Common myeloid progenitor, CD34-positive (primary cell): Measurements from ENCODE around the gene APLF.

Experiments used
- CTCF ChIA-PET: fragments of 350-600 bp; sonication (Branson Sonifier 250); formaldehyde crosslinking; loops from one replicate; lab custom pipeline; 2021; ENCODE audit warnings: antibody characterized with exemption; lab: Charles Lee
- POLR2A ChIA-PET: fragments of 350-600 bp; sonication (Branson Sonifier 250); formaldehyde crosslinking; loops from one replicate; lab custom pipeline; 2021; ENCODE audit warnings: antibody characterized with exemption; lab: Charles Lee
- DNase-seq, 3 donors: peaks; one replicate each; pipeline versions ENCODE4 v3.0.0 to v3.0.0-alpha.2; 2013
- H3K27ac ChIP-seq, 2 experiments: 1 replicate in 1 of 2; 2 replicates in 1 of 2; pipeline ENCODE4 v1.7.0; 2013; ENCODE audit warnings: inconsistent platforms in 2 of 2, low read length in 2 of 2, mild to moderate bottlenecking in 2 of 2, low read depth in 1 of 2, moderate library complexity in 1 of 2; ENCODE audit not compliant: severe bottlenecking in 2 of 2, insufficient read depth in 1 of 2, poor library complexity in 1 of 2
- H3K27me3 ChIP-seq, 5 experiments: replicated peaks in 2 of 5; 1 replicate in 3 of 5; 2 replicates in 2 of 5; pipeline versions ENCODE4 v1.6.1 to v1.7.0; 2013; ENCODE audit warnings: low read length in 4 of 5, mild to moderate bottlenecking in 2 of 5, moderate library complexity in 2 of 5, inconsistent platforms in 1 of 5; ENCODE audit not compliant: insufficient read depth in 5 of 5, control insufficient read depth in 4 of 5
- H3K36me3 ChIP-seq, 4 experiments: 1 replicate in 2 of 4; 2 replicates in 2 of 4; pipeline versions ENCODE4 v1.6.1 to v1.7.0; 2013; ENCODE audit warnings: low read length in 3 of 4, control low read depth in 1 of 4, mild to moderate bottlenecking in 1 of 4; ENCODE audit not compliant: control insufficient read depth in 4 of 4, insufficient read depth in 4 of 4
- H3K4me1 ChIP-seq, 4 experiments: 1 replicate in 3 of 4; 2 replicates in 1 of 4; pipeline versions ENCODE4 v1.6.1 to v1.7.1; 2013; ENCODE audit warnings: low read length in 3 of 4, mild to moderate bottlenecking in 3 of 4, control low read depth in 1 of 4, inconsistent platforms in 1 of 4, moderate library complexity in 1 of 4; ENCODE audit not compliant: control insufficient read depth in 4 of 4, insufficient read depth in 4 of 4; ENCODE audit errors: control extremely low read depth in 1 of 4
- H3K4me3 ChIP-seq, 7 experiments: 1 replicate in 4 of 7; 2 replicates in 3 of 7; pipeline versions ENCODE4 v1.5.1 to v1.7.0; 2013; ENCODE audit warnings: mild to moderate bottlenecking in 7 of 7, low read length in 6 of 7, moderate library complexity in 6 of 7, inconsistent platforms in 2 of 7, low read depth in 2 of 7, control low read depth in 1 of 7; ENCODE audit not compliant: insufficient read depth in 4 of 7, control insufficient read depth in 1 of 7; ENCODE audit errors: extremely low read depth in 1 of 7
- H3K9me3 ChIP-seq, 5 experiments: 1 replicate in 4 of 5; 2 replicates in 1 of 5; pipeline versions ENCODE4 v1.6.1 to v1.7.1; 2013; ENCODE audit warnings: low read length in 4 of 5, mild to moderate bottlenecking in 2 of 5, inconsistent platforms in 1 of 5, low read depth in 1 of 5, moderate library complexity in 1 of 5; ENCODE audit not compliant: control insufficient read depth in 4 of 5, insufficient read depth in 2 of 5; ENCODE audit errors: control extremely low read depth in 1 of 5
- WGBS: methylation state at CpG from one replicate; pipeline ENCODE4 v1.1.5; 2013; ENCODE audit not compliant: insufficient coverage; 5-methylcytosine and 5-hydroxymethylcytosine counted together

The APLF gene

DNA sequence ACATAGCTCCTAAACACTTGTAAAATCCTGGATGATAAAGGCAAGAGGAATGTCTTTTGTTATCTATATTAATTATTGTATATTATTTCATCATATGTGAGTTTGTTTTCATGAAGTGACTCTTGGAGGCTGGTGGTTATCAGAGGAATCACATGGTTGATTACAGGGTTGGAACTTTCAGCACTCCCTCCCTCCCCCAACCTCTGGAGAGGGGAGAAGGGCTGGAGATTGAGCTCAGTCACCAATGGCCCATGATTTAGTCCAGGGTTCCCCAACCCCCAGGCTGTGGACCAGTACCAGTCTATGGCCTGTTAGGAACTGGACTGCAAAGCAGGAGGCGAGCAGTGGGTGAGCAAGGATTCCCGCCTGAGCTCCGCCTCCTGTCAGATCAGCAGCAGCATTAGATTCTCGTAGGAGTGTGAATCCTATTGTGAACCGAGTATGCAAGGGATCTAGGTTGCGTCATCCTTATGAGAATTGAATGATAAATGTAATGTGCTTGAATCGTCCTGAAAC, 38.0 kb upstream of the APLF start:
- Histone ChIP-seq H3K4me3 (no peak overlapping the region), H3K9me3 (peaks cover 0 to 3% (median 0%) of the 10 kb centered on the region in 5 experiments), H3K36me3 (no peaks in the 10 kb centered on the region), H3K27ac (no peak overlapping the region), H3K27me3 (no peaks in the 10 kb centered on the region), H3K4me1 (peaks cover 7 to 21% (median 14%) of the 10 kb centered on the region in 4 experiments)
- POLR2A ChIA-PET, result no interaction called here
- 89% methylated on average over 4 of the region's 7 CpGs for WGBS
- no peak for DNase-seq
- CTCF ChIA-PET, result interaction anchor here (0.8 to 7.6 kb wide), 6 partner anchors 9 to 71 kb away, joined by 3 to 52 read pairs (median 4); no protein-coding TSS in a partner anchor

DNA sequence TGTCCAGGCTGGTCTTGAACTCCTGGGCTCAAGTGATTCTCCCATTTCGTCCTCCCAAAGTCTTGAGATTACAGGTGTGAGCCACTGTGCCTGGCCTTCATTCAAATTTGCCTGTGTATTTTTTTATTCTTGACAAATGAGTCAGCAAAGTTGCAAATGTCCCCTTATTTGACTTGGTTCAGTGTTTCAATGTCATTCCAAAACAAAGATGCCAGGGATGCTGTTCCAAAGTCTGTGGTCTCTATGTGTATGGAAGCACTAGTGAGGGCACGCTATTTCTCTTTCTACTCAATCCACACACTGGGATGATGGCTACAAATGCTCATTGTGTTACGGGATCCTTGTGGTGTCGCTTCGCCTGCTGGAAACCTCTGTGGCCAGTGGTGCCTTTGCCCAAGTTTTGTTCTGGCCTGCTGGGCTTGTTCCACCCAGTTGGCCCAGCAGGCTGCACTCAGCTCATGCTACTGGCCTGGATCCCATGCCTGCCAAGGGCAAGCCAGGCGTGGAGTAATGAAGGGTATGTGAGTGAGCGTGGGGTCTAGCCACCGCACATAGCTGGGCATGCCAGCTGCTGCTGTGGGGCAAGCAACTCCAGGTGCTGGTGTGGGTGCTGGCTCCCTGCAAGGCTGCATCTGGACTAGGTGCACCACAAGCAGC, 35.9 kb upstream of the APLF start:
- no peak for DNase-seq
- H3K36me3 ChIP-seq, result no peaks in the 10 kb centered on the region
- ChIA-PET POLR2A (no interaction called here), CTCF (interaction anchor here (0.7 to 7.6 kb wide), 4 partner anchors 8 to 235 kb away, joined by 3 to 52 read pairs (median 5); no protein-coding TSS in a partner anchor)
- no peak overlapping the region for H3K4me3 ChIP-seq
- peaks cover 0 to 3% (median 0%) of the 10 kb centered on the region in 5 experiments for H3K9me3 ChIP-seq
- peaks cover 0 to 7% (median 2%) of the 10 kb centered on the region in 4 experiments for H3K4me1 ChIP-seq
- 99% methylated on average over 7 of the region's 8 CpGs for WGBS
- H3K27me3 ChIP-seq, result no peaks in the 10 kb centered on the region
- H3K27ac ChIP-seq, result no peak overlapping the region

DNA sequence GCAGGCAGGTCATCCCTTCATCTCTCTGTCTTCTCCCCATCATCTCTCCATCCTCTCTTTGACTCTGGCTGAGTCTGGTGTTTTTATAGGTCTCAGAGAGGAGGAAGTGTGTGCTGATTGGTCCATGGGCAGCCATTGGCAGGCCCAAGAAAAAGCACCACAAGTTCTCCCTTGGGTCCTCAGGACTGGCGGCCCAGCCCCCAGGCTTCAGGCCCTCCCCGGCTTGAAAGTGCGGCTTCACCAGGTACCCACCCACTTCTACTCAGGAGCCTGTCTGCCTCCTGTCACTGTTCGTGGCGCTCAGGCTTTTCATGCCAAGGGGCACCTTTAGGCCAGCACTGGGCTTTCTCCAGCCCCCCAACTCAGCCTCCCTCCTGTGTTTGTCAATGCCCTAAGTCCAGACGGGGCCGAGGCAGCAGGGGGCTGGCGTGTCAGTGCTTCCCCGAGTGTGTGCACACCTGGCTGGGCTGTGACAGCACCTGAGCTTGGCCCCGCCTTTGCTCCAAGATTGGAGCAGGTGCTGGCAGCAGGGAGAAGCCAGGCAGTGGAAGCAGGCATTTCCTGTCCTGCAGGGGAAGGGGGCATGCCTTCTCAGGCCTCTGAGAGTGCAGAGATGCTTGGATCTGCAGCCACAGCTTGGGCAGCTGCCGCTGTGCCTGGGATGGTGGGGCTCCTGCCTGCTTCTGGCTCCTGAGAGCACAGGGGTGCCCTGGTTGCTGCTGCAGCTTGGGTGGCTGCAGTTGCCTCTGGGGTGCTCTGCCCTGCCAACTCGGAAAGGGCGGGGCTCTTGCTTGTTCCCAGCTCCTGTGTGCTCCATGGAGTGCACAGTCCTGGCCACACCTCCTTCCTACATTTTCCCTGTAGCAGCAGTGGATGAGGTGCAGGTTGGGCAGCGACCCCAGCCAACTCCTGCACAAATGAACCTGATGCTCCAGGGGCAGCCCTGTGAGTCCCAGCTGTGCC, 34.4 kb upstream of the APLF start:
- H3K9me3 ChIP-seq, result peaks cover 0 to 3% (median 0%) of the 10 kb centered on the region in 5 experiments
- H3K4me1 ChIP-seq, result peaks cover 3 to 4% (median 3%) of the 10 kb centered on the region in 4 experiments
- WGBS, result 89% methylated on average over 13 of the region's 14 CpGs
- POLR2A ChIA-PET, result interaction anchor here (0.6 kb wide), 1 partner anchor 42 kb away, joined by 3 read pairs; no protein-coding TSS in a partner anchor
- no peak overlapping the region for H3K4me3 ChIP-seq
- H3K36me3 ChIP-seq, result no peaks in the 10 kb centered on the region
- no peak for DNase-seq
- H3K27me3 ChIP-seq, result no peaks in the 10 kb centered on the region
- CTCF ChIA-PET, result interaction anchor here (0.8 to 7.6 kb wide), 4 partner anchors 8 to 237 kb away, joined by 3 to 52 read pairs (median 5); no protein-coding TSS in a partner anchor
- H3K27ac ChIP-seq, result no peak overlapping the region

DNA sequence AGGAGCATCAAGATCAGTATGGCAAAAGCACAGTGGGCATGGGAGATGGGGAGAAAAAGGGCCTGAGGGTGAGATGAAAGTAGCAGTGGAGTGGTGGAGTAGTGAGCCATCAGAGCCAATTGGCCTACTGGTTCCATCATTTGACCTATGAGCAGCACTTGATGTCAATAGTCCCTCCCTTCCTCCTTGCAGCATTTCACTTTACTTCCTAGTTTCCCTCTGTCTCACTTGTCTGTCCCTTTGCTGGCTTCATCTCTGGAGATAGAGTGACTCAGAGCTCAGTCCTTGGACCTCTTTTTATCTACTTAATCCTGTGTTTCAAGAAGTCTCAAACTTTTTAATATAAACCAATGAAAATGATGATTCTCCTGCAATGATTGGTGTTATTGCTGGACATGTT, 32.4 kb upstream of the APLF start:
- Histone ChIP-seq H3K4me1 (peaks cover 5 to 14% (median 13%) of the 10 kb centered on the region in 4 experiments), H3K27ac (no peak overlapping the region), H3K27me3 (no peaks in the 10 kb centered on the region), H3K9me3 (peaks cover 0 to 3% (median 0%) of the 10 kb centered on the region in 5 experiments), H3K36me3 (no peaks in the 10 kb centered on the region), H3K4me3 (no peak overlapping the region)
- DNase-seq, result no peak
- ChIA-PET POLR2A (no interaction called here), CTCF (no interaction called here)

DNA sequence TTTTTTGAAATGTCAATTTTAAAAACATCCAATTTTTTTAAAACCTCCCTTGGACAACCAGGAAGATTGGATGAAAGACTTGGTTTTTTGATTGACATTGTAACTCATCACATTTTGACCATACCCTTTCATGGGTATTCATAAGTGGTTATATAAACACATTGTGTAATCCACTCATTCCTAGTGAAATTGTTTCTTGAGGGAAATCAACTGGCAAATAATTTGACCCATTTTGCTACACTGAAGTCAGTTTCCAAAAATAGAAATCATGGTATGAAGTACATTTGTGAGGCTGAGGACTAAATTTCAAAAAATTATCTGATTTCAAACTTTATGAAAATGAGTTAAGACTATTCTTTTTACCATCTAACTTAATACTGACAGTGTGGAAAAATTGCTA, 31.8 kb upstream of the APLF start:
- Histone ChIP-seq H3K36me3 (no peaks in the 10 kb centered on the region), H3K27me3 (no peaks in the 10 kb centered on the region), H3K27ac (no peak overlapping the region), H3K4me3 (no peak overlapping the region), H3K4me1 (peaks cover 5 to 17% (median 15%) of the 10 kb centered on the region in 4 experiments), H3K9me3 (peaks cover 0 to 3% (median 0%) of the 10 kb centered on the region in 5 experiments)
- DNase-seq, result no peak
- CTCF ChIA-PET, result no interaction called here
- POLR2A ChIA-PET, result no interaction called here

DNA sequence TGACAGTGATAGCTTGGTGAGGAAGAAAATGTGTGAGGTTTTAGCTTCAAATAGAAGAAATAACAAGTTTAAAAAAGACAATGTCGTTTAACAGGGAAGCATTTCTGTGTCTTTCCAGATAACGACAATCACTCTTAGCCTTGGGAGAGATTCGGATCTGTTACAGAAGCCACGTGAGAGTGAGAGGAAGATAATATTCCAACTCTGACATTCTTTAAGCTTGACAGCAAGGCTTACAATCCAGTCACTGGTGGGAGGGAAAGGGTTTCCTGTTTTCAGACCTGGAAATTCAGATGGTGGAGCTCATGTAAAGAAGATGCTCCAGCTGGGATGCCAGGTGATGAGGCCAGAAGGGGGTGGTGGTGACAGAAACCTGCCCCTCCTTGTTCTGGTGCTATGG, 31.1 kb upstream of the APLF start:
- Histone ChIP-seq H3K36me3 (no peaks in the 10 kb centered on the region), H3K27ac (no peak overlapping the region), H3K4me1 (peaks cover 5 to 23% (median 17%) of the 10 kb centered on the region in 4 experiments), H3K4me3 (no peak overlapping the region), H3K9me3 (peaks cover 0 to 3% (median 0%) of the 10 kb centered on the region in 5 experiments), H3K27me3 (no peaks in the 10 kb centered on the region)
- ChIA-PET CTCF (interaction anchor here (1.0 to 3.2 kb wide), 2 partner anchors 8 to 12 kb away, joined by 3 to 7 read pairs; no protein-coding TSS in a partner anchor), POLR2A (no interaction called here)
- DNase-seq, result no peak
- 91% methylated on average over 4 of the region's 4 CpGs for WGBS
